Myocyte (in vitro differentiated cells): ENCODE results near the gene SRRM2. TPM values are rescaled to one million over a fixed set of nuclear protein-coding genes. Genes with fewer than 3 reads are reported as not detected.
"Not testable (repeated sequence)": the region's sequence is repeated elsewhere in the genome, so short reads cannot be mapped to it uniquely, and the experiment has no call there.

Experiments
- DNase-seq: peaks from one replicate; pipeline ENCODE4 v3.0.0-alpha.2; 2012; ENCODE audit warnings: low read depth
- total RNA-seq: library from RNA; depleted of rRNA; stranded (reverse); fragments of >200 nt; gene quantifications from 2 replicates; pipeline ENCODE4 v1.2.3, GENCODE V29; 2014

The SRRM2 gene
- total RNA-seq, 1 donor from 2014 or later, result 93.8 TPM

DNA sequence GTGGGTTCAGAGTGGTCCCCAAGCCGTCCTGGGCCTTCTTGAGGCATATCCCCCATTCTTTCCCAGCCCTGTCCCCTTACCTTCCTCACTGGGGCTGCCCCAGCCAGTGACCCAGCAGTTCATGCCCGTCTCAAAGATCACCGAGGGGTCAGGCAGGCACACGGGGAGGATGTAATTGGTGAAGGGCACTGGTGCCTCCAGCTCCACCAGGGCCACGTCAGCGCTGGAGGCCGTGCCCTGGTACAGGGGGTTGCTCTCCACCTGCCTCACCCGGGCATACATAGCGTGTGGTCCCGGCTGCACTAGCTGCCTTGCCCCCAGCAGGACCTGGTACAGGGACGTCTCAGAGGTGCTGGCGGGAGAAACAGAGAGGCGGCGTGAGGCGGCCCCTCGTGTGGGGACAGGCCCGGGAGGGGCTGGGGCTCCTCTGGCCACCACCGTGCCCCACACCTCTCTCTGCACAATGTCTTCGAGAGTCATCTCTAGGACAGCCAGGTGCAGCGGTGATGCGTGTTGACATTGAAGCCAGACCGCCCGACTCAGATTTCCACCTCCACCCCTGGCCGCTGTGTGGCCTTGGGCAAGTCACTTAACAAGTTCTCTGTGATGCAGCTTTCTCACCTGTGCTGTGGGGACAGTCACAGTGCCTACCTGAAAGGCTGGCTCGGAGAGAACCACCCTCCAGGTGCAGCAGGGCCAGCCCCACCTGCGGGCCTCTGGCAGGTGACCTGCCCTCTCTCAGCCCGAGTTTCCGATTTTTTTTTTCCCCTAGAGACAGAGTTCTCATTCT, 38.3 kb upstream of the SRRM2 start:
- no peak for DNase-seq

DNA sequence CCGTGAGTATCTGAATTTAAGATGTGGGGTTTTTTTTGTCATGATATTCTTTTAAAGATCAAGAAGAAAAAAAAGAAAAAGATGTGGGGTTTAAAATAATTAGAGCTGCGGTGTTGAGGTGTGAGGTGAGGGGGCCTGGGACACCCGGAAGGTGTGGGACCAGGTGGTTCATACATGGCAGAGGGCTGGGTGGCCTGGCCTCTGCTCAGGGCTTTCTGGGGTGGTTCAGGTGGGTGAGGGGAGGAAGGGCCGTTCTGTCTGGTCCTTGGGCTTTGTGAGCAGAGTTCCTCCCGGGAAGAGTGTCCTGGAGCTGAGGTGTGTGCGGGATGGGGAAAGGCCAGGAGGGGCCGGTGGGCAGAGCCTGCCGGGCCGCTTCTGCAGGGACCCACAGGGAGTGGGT, 37.4 kb upstream of the SRRM2 start:
- DNase-seq, result no peak

DNA sequence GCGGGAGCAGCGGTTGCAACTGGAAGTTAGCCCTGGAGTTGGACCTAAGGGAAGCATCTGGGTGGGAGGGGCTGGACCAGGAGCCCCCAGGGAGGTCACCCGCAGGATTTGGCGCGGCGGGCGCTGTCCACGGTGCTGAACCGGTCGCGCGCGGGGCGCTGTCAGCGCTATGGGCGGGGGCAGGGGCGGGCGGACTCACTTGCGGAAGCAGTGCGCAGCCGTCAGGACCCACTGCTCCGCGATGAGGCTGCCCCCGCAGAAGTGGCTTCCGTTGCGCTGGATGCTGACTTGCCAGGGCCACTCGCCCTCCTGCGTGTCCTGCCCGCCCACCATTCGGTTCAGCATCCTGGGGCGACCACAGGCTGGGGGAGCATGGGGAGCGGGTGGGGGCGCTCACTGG, 36.9 kb upstream of the SRRM2 start:
- peak; percentile 52 for DNase-seq

DNA sequence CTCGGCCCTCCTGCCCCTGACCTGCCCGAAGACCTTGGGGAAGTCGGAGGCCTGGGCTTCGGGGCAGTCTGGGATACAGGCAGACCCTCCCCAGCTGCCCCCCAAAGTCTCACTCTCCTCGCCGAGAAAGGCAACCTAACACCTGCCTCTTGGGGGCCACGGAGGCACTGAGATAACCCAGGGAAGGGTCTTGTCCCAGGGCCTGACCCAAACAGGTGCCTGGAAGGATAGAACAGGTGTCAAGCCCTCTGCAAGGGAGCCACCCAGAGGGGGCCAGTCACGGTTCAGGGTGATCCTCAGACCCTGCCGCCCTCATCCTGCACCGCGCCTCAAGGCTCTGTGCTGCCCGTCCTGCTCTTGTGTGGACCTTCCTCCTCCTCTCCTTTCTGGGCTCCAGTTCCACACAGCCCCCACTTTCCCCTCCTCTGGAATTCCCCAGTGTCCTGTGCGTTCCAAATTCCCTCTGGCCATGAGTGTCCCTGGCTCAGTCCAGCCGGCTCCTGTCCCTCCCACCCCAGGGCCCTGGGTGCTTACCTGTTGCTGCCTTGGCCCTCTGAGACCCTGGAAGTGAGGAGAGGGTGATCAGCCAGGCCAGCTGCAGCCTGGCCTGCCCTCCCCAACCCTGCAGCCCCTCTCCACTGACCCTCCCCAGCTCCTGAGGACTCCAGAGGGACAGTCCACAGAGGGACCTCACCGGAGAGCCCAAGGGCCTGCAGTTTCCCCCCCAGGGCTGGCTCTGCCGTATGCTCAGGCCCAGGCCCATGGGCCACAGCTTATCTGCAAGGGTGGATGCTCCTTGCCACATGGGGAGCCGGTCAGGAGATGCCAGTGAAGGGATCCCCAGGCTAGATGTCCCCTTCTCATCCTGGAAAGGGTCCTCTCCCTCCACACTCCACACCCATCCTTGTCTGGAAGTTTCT, 36.2 kb upstream of the SRRM2 start:
- no peak for DNase-seq

DNA sequence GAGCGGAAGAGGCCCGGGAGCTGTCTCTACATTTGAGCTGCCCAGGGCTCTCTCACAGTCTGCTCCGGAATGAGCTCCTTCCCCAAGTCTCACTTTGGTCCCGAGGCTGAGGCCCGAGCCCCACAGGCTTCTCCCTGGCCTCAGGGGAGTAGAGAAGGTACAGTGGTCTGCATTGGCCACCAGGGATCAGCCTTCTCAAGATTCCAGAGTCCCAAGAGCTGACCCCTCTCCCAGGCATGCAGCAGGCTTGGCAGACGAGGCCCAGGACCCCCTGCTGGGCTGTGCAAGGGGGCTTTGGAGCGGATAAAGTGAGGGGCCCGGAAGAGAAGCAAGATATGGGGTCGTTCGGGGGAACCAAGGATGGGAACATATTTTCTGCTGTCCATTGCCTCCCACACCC, 35.5 kb upstream of the SRRM2 start:
- DNase-seq, result no peak

DNA sequence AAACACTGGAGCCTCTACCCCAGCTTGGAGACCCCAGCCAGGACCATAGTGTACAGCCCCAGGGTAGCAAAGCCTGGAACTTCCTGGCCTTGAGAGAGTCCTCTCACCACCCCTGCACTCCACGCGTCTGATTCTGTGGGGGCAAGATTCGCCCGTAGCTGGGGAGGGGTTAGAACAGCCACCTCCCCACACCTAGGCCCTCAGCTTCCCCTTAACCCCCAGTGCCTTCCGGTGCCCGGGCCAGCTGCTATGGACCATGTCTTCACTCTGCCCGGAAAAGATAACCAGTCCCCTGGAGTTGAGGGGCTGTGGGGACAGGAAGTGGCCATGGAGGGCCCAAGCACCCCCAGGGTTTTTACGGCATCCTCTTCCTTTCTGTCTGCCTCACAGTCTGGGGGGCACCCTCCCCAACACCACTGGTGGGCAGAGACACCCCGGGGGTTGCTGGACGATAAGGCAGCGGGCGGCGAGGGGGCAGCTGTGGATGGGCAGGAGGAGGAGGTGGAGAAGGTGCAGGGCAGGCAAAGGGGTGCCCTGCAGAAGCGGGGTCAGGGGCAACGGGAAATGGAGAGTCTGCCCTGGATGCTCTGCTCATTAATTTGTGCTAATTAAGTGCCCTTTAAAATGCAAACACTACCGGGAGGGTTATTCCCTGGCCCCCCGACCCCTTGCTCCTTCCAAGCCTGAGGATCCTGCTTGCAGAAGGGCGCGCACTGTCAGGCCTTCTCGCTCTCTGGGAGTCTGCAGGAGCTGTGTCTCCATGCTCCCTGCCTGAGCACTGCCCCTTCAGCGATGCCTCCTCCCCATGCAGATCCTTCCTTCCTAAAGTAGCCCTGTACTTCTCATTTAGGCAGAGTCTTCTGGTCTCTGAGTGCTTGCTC, 34.8 kb upstream of the SRRM2 start:
- no peak for DNase-seq

DNA sequence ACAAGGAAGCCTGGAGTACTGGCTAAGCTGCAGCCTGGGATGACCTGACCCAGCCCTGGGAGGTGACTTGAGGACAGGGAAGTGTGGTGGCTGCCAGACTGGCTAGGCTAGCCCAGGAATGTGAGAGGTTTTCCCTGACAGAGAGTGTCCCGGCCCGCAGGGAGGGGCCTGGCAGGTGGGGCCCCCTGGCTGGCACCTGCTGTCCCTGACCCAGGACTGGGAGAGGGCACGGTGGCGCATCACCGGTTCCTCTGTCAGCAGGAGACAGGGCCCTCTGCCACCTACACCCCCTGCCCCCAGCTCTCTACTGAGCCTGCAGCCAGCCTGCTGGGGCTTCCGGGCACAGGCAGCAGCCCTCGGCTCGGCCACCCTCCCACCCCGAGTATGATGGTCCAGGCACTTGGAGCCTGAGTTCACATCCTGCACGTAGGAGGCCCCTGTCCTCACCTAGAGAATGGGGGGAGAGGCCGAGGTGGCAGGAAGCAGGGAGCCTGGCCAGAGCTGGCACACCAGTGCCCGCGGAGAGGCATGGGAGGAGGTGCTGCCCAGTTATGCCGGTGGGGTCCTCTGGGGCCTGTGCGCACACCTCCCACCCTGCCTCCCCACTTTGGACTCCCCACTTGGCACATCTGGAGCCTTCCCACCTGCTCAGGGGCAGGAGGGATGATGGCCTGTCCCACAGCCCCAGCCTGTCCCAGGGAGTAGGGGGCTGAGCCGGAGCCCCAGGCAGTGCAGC, 32.9 kb upstream of the SRRM2 start:
- peak; percentile 80 for DNase-seq

DNA sequence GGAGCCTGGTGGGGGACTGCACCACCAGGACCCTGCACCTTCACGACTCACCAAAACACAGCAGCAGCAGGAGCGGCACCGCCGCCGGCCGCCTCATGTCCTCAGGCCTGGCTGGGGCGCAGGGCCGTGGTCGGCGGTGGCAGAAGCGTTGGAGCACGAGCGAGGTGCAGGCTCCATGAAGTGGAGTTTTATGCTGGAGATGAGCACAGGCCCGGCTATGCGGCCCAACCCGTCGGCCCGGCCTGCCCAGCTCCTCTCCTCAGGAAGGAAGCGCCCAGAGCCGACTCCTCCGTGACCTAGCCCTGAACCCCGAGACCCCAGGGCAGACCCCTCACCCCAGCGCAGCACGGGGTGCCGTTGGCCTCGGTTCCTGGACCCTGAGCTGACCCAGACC, 32.4 kb upstream of the SRRM2 start, which contains the start of gene PRSS27:
Gene PRSS27 (minus strand): TSS at position 161 of the 394 bp plus-strand sequence. CDS start 64 bp downstream, at position 97.
- DNase-seq, result no peak

DNA sequence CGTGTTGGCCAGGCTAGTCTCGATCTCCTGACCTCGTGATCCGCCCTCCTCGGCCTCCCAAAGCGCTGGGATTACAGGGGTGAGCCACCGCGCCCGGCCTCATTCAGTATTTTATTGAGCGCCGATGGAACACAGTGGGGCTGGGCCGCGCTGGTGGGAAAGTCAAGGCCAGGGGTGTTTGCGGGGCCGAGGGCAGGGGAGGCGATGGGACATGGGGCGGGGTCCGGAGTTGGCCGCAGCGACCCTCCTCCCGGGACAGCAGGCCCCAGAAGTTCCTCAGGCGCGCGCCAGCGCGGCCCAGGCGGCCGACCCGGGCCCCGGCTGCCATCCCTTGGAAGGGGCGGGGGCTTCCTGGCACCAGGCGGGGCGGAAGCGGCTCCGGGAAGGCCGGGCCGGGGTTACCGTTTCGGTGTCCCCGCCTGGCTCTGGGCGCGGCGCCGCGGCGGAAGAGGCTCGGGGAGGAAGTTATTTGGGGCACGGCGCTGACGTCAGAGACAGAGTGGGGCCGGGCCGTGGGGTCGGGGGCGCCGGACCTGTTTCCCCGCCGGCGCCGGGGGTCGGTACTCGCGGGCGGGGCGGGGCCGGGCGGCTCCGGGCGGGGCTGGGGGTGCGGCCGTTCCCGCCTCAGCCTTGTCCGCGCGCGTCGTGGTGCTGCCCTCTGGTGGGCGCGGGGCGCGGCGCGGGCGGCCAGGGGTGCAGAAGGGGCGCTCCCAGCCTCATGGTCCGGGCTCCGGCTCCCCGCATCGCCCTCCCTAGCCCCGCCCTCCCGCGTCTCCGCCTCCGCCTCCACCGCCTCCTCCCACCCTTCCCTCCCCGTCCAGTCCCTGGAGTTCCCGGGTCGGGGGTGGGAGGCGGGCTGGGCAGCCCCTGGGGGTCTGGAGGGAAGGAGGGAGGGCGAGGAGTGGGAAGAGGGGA, 31.5 kb upstream of the SRRM2 start:
- peak; percentile 83 for DNase-seq

DNA sequence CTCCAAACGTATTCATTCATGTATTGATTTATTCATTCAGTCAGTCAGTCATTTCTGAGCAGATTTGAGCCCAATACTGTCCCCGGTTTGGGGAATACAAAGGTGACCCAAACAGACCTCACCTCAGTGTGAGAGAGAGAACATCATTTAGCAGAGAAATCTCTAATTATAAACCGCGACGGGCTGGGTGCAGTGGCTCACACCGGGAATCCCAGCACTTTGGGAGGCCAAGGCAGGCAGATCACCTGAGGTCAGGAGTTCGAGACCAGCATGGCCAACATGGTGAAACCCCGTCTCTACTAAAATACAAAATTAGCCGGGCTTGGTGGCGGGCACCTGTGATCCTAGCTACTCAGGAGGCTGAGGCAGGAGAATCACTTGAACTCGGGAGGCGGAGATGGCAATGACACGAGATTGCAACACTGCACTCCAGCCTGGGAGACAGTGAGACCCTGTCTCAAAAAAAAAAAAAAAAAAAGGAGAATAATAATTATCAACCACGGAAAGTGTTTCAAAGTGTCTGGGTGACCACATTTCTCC, 30.7 kb upstream of the SRRM2 start:
- DNase-seq, result not testable (repeated sequence)

DNA sequence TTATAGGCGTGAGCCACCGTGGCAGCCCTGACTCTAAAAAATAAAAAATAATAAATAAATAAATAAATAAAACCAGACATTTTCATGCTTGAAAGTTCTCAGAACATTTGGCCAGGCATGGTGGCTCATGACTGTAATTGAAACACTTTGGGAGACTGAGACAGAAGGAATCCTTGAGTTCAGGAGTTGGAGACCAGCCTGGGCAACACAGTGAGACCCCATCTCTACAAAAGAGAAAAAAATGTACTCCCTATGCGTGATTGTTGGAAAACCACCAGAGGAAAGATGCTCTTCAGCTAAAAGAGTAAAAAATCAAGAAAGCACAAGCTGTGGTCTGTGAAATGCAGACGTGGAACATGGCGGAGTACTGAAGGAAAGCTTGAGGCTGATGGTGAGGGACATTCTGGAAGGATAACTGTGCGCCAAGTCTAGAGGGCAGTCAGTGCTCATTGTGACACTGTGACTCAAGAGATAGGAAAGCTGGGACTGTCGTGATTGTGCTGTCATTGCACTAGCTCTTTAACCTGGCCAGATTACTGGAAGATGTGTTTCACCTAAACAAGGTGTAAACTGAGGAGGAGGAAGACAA, 28.3 kb upstream of the SRRM2 start:
- DNase-seq, result no peak

DNA sequence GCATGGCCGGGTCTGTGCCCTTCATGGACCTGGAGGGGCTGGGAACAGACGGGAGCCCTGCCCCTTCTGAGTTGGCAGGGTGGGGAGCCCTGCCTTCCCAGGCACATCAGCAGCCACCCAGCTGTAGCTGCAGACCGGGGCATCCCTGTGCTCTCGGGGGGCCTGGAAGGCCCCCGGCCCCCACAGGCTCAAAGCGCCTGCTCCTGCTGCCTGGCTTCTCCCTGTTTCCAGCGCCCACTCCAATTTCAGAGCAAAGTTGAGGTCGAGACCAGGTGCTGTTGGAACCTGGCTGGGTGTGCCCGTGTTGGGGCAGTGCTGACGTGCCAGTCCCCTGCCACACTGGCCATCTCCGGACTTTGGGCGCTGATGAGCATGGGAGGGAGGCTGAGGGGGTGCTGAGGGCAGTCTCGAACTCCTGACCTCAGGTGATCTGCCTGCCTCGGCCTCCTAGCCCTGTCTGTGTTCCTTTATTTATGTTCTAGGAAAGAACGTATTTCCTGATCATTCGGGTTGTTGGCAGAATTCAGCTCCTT, 27.6 kb upstream of the SRRM2 start:
- no peak for DNase-seq

DNA sequence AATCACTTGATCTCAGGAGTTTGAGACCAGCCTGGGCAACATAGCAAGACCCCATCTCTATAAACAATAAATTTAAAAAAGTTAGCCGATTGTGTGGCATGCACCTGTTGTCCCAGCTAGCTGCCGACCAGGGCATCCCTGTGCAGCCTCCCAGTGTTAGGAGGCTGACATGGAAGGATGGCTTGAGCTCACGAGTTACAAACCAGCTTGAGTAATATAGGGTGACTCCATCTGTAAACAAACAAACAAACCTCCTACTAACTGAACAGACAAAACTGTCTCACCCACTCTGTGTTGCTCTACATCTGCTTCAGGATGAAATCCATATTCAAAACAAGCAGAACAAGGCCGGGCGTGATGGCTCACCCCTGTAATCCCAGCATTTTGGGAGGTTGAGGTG, 25.5 kb upstream of the SRRM2 start:
- DNase-seq, result no peak

DNA sequence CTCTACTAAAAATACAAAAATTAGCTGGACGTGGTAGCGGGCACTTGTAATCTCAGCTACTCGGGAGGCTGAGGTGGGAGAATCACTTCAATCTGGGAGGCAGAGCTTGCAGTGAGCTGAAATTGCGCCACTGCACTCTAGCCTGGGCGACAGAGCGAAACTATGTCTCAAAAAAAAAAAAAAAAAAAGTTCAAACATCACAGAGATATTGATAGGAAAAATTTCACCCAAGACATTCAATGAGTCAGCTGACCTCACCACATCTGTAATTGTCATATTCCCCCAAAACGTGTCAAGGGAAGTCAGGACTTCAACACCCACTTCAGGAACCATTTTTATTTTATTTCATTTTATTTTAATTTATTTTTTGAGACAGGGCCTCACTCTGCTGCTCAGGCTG, 24.4 kb upstream of the SRRM2 start:
- no peak for DNase-seq

DNA sequence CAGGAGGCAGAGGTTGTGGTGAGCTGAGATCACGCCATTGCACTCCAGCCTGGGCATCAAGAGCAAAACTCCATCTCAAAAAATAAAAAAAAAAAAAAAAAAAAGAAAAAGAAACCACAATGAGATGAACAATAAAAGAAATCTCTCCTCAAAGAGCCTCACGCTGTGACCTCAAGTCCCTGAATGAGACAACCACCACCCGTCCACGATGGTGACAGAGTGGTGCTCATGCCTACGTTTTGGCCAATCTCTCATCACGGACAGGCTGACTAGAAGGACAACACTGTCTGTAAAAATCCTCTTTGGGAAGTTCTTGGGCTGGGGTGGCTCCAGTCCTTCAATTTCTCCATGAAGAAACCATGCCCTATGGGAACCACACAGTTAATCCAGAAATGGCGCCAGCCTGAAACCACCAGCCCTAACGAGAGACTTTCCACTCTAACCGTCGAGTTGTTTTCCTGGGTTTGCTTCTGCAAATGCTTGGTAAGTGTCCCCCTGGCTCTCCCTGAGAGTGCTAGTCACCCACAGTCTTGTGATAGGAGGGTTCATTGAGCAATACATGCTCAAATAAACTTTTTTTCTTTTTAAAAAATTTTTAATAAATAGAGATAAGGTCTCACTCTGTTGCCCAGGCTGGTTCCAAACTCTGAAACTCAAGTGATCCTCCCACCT, 17.5 kb upstream of the SRRM2 start:
- no peak for DNase-seq

DNA sequence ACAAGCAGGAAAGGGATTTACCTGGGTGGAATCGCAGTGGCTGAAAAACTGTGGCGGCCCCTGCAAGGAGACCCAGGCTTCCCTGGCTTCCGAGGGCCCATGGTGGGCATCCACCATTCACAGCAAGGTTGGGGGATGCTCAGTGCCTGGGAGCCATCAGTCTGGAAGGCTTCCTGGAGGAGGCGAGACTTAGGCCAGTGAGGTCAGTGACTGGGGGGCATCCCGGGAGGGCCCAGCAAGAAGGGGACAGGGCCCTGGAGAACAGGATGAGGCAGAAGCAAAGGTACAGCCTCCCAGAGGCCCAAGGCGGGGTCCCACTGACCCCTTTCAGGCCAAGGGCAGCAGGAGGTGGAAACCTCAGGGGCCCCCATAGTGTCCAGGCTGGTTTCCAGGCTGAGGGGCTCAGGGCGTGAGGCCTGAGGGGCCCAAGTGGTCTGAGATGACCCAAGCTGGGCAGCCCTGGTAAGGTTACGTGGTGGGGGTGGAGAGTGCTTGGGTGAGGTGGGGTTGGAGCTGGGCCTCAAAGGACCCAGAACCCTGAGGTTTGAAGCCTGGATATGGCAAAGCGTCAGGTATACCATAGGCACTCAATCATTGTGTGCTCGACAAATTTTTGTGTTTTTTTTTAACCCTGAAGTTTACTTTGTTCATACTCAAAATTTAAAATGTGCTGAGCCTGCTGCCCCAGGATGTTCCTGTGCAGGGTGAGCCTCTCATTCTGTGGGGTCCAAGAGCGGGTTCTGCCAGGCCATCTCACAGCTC, 15.8 kb upstream of the SRRM2 start:
- DNase-seq, result no peak

DNA sequence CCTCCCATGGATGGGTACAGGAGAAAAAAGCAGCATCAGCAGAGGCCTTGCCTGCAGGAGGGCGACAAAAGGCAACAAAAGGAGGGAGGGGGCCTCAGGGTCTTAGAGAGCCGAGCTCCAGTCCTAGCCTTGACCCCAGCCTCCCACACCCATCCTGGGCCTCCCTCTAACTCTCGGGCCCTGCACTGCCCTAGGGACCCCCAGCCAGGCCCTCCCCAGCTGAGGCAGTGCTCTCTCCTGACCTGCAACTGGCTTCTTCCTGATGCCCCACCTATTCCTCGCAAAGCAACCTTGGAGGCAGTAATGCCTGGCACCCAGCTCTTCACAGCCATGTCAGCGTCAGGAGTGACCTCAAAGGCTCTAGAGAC, 15.2 kb upstream of the SRRM2 start:
- no peak for DNase-seq
